ENCODE data around the gene RASGRF1.

DNA sequence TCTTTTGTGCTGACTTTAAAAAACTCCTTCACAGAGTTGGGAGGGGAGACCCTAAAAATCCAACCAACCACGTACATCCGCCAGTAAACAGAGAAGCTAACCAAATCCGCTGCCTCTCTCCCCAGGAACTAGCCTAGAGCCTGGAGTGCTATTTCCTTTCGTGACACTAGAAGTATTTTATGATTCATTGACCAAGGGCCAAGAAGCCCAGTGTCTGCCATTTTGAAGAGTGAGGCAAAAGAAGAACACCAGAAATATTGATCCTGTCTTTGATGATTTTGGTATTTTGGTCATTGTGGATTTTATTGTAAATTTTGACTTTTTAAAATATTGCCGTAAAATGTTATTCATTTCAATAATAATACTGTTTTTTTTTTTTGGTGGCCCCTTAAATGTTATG lies 135.2 kb downstream of the RASGRF1 start:
- TF ChIP-seq, protein P1, sequence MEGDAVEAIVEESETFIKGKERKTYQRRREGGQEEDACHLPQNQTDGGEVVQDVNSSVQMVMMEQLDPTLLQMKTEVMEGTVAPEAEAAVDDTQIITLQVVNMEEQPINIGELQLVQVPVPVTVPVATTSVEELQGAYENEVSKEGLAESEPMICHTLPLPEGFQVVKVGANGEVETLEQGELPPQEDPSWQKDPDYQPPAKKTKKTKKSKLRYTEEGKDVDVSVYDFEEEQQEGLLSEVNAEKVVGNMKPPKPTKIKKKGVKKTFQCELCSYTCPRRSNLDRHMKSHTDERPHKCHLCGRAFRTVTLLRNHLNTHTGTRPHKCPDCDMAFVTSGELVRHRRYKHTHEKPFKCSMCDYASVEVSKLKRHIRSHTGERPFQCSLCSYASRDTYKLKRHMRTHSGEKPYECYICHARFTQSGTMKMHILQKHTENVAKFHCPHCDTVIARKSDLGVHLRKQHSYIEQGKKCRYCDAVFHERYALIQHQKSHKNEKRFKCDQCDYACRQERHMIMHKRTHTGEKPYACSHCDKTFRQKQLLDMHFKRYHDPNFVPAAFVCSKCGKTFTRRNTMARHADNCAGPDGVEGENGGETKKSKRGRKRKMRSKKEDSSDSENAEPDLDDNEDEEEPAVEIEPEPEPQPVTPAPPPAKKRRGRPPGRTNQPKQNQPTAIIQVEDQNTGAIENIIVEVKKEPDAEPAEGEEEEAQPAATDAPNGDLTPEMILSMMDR (IDR thresholded peaks at IDR 0.05), result no peak
- no peak for TF ChIP-seq POLR2A (IDR thresholded peaks at IDR 0.05)
